Uterus (tissue), 2 donors: Measurements from ENCODE around the gene VPS35L.

ENCODE experiments used
- CTCF ChIP-seq, 4 experiments: fragments of 200-600 bp in 2 of 4; fragments of 450-650 bp in 2 of 4; sonication (generic) in 2 of 4; IDR thresholded peaks; one replicate each; pipeline ENCODE4 v1.5.1; 2016 to 2019; ENCODE audit warnings: antibody characterized with exemption in 4 of 4, mild to moderate bottlenecking in 2 of 4, moderate library complexity in 1 of 4
- POLR2A ChIP-seq, 2 donors: fragments of 450-650 bp; IDR thresholded peaks; one replicate each; pipeline ENCODE4 v1.6.1; 2016; ENCODE audit warnings: antibody characterized with exemption in 2 of 2, mild to moderate bottlenecking in 1 of 2, moderate library complexity in 1 of 2

DNA sequence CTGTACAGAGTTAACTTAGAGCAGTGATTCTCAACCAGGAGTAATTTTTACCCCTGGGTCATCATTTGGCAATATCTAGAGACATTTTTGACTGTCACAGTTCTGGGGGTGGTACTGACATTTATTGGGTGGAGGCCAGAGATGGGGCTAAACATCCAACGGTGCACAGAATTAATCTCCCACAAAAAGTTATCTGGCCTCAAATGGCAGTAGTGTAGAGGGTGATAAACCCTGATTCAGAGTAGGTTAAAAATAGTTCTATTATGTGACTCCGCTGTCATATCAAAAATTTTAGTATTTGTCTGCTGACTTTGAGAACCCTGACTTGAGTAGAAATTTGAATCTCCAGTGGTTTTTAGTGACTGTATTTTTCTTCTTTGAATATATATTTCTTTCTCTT lies 19.1 kb downstream of the VPS35L start:
- TF ChIP-seq CTCF (IDR thresholded peaks at IDR 0.05) = no peak
- TF ChIP-seq POLR2A (IDR thresholded peaks at IDR 0.05) = no peak
